ENCODE data around the gene TMEM80.

TMEM80 gene

GRCh38 chr11:702462-703461 lies 7.1 kb downstream of the TMEM80 start:
- DNase-seq: no peak

DNA sequence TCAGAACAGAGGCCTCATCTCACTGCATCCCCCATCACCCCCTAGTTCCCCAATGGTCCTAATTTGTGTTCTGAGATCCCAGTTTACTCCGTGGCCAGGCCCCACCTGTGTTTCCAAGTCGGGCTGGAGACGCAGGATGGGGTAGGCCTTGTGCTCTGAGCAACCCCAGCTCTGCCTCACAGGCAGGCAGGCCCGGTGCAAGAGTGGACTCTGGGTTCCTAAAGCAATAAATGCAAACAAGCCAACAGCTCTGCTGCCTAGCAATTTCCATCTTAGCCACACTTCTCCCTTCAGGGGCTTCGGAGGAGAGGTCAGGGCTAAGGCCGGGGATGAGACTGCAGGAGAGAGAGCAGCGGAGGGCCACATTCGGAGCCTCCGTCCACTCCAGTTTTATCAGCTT lies 7.9 kb downstream of the TMEM80 start:
- no peak for DNase-seq

GRCh38 chr11:704228-704674 lies 8.6 kb downstream of the TMEM80 start:
- no peak for DNase-seq

- no peak for DNase-seq
Measured at GRCh38 chr11:704781-705645, 9.4 kb downstream of the TMEM80 start.

- DNase-seq: no peak
Measured at GRCh38 chr11:705646-706438, 10.2 kb downstream of the TMEM80 start, which contains the start of gene EPS8L2. EPS8L2 (plus strand) TSS chr11:706231; CDS start chr11:709408, 3,177 bp downstream.

DNA sequence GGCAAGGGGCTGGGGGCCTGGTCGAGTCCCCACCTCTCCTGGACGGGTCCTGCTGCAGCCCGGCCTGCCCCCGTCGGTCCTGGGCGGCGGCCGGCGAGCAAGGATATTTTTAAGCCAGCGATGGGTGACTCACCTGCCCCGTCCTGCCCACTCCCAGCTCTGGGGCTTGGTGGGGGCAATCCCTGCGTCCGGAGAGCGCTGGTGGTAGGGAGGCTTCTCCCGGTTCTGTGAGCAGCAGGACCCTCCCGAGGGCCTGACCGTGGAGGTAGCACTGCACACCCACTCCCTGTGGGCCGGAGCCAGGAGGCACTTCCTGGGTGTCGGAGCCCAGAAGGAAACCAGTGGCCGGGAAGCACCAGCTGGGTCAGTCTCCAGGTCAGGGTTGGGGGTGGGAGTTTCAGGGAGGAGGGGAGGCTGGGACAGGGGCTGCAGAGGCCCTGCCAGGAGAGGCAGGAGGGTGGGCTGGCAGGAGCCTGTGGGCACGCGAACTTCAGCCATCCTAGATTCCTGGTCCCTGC lies 10.9 kb downstream of the TMEM80 start:
- DNase-seq: no peak

- DNase-seq: no peak
Measured at GRCh38 chr11:706957-707816, 11.6 kb downstream of the TMEM80 start.

DNA sequence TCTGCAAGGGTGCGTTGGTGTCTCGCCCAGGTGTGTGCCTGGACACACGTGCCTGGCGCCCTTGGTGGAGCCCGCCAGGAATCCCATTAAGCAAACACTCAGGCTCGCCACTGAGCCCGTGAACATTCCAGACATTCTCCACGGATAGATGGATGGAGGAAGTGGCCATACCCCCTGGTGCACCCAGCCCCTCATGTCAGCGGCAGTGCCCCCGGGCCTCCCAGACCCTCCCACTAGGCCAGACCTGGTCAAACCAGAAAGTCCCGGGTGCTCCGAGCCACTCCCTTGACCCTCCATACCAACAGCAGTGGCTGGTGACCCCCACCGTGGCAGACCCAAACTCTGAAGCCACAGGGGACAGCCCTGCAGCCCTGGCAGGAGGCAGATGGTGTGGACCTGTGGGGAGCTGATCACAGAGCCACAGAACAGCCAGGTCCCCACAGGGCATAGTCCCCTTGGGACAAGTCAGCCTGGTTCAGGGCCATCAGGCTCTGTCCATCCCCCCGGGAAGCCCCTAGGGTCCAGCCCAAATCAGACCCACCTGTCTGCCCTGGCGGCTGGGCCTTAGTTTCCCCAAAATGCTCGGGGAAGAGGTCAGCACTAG lies 12.3 kb downstream of the TMEM80 start:
- no peak for DNase-seq

DNA sequence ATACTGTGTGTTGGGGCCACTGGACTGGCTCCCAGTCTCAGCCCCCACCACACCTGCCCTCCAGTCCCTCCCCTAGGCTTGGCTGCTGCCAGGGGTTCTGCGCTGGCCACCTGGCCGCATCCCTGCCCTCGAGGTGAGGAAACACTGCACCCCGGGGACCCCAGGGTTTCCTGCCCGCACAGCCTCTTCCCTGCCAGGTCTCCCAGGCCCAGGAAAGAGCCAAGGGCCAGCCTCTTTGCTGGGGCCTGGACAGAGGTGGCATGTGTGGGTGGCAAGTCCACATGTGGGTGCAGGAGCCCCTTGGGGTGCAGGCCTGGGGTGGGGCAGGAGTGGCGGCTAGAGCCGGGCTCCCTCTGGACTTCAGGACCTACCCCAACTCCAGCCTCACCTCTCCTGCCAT lies 12.9 kb downstream of the TMEM80 start:
- no peak for DNase-seq

DNA sequence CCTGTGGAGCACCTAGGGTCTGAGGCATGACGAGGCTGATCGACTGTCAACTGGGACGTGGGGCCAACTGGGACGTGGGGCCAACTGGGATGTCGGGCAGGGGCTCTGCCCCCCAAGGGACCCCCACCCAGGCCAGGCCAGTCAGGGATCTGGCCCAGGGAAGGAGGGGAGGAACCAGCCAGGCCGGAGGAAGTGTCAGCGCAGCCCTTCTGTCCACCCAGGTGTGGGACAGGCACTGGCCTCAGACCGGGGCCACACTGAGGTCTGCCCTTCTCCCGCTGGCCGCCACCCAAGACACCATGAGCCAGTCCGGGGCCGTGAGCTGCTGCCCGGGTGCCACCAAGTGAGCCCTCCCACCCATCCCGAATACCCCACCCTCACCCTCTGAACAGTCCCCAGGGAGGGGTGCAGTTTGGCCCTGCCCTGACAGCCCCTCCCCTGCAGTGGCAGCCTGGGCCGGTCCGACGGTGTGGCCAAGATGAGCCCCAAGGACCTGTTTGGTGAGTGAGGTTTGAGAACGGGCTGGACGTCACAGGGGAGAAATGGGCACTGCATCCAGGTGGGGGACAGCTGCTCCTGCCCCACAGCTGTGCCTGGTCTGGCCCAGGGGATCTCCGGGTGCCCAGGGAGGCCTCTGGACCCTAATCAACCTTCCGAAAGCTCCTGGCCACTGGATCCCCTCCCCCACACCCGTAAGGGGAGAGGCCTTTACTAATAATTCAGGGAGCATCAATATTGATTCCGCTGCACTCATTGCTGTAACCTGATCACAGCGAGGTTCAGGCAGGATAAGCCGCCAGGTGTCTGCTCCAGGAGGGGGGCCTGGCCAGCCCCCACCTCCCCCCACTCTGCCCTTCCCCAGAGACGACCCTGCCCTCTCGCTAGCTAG lies 13.7 kb downstream of the TMEM80 start:
- DNase-seq: no peak

DNA sequence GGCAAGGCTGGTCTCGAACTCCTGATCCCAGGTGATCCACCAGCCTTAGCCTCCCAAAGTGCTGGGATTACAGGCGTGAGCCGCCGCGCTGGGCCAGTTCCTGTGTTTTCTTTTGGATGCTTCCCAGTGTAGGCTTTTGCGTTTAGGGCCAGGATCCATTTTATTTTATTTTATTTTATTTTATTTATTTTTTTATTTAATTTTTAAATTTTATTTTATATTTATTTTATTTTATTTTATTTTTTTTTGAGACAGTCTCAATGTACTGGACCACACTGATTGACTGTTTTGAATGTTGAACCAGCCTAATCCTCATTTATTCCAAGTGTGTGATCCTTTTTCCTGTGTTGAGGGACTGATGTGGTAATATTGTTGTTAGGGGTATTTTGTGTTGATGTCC lies 18.8 kb downstream of the TMEM80 start:
- no peak for DNase-seq

DNA sequence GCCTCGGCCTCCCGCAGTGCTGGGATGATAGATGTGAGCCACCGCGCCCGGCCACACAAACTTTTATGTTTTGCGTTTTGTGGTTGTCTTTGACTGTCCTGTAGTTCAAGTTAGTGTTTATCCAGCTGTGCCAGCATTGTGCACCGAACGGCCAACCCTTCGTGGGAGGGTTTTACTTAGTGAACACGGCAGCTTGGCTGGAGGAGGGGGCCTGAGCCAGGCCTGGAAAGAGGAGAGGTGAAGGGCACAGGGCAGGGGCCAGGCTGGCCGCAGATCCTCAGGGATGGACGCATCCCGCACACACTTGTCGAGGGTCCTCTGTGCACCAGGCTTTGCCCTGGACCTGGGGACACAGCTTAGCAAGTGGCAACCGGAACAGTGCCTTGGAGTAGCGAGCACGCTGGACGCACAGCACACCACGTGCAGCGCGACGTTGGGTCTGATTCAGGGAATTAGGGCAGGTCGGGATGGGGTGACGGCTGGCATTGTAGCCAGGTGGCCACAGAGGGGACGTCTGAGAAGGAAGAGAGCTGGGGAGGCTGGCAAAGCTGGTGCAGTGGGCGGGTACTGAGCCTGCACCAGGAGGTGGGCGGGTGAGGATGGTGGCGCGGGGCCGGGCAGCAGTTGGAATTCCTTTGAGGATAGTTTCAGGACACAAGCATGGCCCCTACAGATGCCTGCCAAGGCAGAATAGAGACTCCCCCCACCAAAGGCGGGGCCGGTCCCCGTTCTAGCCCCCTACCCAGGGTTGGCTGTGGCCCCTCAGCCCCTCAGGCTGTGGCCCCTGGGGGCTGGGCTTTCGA lies 23.8 kb downstream of the TMEM80 start:
- DNase-seq: no peak

GRCh38 chr11:720017-720641 lies 24.5 kb downstream of the TMEM80 start:
- no peak for DNase-seq

DNA sequence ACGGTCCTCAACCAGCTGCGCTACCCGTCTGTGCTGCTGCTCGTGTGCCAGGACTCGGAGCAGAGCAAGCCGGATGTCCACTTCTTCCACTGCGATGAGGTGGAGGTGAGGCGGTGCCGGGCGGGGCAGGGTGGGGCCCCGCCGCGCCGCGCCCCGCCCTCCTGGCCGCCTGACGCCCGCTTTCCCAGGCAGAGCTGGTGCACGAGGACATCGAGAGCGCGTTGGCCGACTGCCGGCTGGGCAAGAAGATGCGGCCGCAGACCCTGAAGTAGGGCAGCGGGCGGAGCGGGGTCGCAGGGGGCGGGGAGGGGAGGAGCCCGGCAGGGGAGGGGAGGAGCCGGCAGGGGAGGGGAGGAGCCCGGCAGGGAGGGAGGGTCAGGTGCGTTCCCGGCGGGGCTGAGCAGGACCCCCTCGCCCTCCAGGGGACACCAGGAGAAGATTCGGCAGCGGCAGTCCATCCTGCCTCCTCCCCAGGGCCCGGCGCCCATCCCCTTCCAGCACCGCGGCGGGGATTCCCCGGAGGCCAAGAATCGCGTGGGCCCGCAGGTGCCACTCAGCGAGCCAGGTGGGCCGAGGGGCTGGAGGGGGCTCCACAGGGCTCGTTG lies 25.1 kb downstream of the TMEM80 start:
- no peak for DNase-seq

DNA sequence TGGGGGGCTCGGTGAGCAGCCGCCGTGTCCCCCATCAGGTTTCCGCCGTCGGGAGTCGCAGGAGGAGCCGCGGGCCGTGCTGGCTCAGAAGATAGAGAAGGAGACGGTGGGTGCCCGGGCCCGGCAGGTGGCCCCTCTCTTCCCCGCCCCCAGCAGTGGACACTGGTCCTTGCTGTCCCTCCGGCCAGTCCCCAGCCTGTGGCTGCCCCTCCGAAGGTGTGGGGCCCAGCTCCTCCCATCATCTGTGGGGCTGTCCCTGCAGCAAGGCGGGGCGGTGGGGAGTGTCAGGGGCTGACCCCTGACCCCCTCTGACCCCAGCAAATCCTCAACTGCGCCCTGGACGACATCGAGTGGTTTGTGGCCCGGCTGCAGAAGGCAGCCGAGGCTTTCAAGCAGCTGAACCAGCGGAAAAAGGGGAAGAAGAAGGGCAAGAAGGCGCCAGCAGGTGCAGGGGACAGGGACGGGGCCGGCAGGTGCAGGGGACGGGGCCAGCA lies 25.7 kb downstream of the TMEM80 start:
- no peak for DNase-seq

DNA sequence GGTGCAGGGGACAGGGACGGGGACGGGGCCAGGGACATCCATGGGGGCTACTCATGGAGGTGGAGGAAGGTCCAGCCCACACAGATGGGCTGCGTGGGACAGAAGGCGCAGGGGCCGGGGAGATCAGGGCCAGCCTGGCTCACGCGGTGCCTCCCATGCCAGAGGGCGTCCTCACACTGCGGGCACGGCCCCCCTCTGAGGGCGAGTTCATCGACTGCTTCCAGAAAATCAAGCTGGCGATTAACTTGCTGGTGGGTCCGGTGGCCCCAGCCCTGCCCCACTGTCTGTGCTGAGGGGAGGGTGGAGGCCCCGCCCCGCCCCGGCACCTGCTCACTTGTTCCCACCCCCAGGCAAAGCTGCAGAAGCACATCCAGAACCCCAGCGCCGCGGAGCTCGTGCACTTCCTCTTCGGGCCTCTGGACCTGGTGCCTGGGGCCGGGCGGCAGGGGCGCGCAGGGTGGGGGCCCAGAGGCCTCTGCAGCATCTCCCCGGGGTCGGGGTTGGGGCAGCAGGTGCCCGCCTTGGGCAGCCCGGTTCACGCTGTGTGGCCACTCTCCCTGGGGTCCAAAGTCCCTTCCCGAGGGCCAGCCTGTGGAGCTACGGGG lies 26.2 kb downstream of the TMEM80 start:
- DNase-seq: no peak

GRCh38 chr11:722346-722811 lies 26.8 kb downstream of the TMEM80 start:
- DNase-seq: no peak
